Fibroblast of mammary gland (primary cell): ENCODE data around the gene ZNF653.
A peak's percentile ranks its signal among the peaks of the same experiment; 100 is the strongest.

Experiments
- DNase-seq: peaks from one replicate; pipeline ENCODE4 v3.0.0-alpha.2; 2010; ENCODE audit warnings: low read depth
- H3K4me3 ChIP-seq: 2 replicates; pipeline ENCODE4 v1.5.1; 2011; ENCODE audit warnings: low read depth, mild to moderate bottlenecking, low read length, moderate library complexity; ENCODE audit not compliant: control insufficient read depth
- TF ChIP-seq, protein P1 (sequence below): conservative IDR thresholded peaks from 2 replicates; pipeline ENCODE4 v1.5.1; 2011; ENCODE audit warnings: low read depth, low read length, inconsistent platforms; ENCODE audit not compliant: control insufficient read depth, insufficient read depth

The ZNF653 gene

DNA sequence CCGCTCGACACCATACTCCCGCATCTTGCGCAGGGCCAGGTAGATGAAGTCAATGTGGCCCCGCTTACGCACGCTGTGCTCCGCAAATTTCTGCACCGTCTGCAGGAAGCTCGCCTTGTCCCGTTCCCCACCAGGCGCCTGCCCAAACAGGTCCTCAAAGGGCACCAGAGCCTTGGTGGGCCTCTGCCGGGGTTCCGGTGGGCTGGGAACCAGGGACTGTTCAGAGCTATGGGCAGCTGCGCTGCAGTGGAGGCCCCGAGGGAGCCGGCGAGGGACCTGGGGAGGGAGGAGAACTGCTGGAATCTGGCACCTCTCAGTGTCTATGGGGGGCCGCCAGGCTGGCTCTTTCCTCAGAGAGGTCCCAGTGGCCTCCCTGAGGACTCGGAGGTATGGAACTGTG lies 8.3 kb upstream of the ZNF653 start:
- no peak overlapping the region for H3K4me3 ChIP-seq
- TF ChIP-seq, protein P1, sequence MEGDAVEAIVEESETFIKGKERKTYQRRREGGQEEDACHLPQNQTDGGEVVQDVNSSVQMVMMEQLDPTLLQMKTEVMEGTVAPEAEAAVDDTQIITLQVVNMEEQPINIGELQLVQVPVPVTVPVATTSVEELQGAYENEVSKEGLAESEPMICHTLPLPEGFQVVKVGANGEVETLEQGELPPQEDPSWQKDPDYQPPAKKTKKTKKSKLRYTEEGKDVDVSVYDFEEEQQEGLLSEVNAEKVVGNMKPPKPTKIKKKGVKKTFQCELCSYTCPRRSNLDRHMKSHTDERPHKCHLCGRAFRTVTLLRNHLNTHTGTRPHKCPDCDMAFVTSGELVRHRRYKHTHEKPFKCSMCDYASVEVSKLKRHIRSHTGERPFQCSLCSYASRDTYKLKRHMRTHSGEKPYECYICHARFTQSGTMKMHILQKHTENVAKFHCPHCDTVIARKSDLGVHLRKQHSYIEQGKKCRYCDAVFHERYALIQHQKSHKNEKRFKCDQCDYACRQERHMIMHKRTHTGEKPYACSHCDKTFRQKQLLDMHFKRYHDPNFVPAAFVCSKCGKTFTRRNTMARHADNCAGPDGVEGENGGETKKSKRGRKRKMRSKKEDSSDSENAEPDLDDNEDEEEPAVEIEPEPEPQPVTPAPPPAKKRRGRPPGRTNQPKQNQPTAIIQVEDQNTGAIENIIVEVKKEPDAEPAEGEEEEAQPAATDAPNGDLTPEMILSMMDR: no peak
- DNase-seq: no peak

DNA sequence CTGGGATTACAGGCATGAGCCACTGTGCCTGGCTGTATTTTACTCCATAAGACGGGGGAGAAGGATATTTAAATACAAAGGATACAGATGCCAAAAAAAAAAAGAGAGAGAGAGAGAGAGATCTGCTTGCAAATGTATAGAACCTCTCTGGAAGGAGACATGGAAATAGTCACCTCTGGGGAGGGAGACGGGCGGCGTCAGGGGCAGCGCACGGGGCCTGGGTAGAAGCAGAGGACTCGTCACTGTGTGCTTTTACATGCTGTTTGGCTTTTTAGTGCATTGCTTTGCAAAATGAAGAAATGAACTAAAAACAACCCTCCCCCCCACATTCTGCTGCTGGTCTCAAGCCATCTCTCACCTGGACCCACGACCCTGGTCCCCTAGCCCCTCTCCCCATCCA lies 4.8 kb upstream of the ZNF653 start:
- DNase-seq: no peak
- TF ChIP-seq, protein P1: no peak
- H3K4me3 ChIP-seq: no peak overlapping the region

DNA sequence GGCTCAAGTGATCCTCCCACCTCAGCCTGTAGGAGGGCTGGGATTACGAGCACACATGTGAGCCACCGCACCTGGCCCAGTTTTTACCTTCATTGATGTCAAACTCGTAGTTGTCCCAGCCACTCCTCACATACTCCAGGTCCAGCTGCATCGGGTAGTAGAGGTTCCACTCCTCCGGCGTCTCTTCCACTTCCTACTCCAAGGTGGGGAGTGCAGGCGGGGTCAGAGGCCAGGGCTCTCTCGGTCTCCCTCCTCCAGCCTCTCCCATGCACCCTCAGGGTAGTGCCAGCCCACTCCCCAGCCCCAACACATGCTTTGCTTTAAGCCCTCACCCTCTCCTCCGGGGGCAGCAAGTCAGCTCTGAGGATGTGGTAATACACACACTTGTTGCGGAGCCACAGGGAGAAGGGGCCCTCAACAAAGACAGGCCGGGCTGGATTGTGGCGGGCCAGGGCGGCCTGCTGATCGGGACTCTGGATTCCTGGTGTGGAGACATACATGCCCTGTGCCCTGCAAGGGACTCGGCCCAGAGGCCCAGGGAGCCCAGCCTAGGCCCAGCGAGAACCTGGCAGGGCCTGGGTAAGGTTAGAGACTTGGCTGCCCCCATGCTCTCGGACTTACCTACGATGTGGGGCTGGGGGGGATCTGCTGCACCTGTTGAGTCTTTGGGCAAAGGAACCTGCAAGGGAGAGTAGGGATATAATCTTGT lies 1.9 kb upstream of the ZNF653 start:
- no peak overlapping the region for H3K4me3 ChIP-seq
- TF ChIP-seq, protein P1: no peak
- DNase-seq: no peak

DNA sequence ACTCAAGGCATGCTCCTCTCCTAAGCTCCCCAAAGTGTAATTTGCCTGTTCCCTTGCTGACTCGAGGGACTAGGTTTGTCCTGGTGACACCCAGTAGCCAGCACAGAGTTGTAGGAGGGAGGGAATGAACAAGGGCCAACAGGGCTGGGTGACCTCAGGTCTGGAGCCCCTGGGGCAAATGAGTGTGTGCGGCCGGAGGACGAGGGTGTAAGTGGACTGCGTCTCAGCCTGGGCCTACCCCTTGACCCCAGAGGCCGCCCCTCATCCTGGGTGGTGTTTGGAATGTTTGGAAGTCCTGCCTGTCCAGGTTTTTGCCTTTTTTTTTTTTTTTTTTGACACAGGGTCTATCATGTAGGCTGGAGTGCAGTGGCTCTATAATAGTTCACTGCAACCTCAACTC lies 1.3 kb upstream of the ZNF653 start:
- no peak overlapping the region for H3K4me3 ChIP-seq
- TF ChIP-seq, protein P1: no peak
- no peak for DNase-seq

DNA sequence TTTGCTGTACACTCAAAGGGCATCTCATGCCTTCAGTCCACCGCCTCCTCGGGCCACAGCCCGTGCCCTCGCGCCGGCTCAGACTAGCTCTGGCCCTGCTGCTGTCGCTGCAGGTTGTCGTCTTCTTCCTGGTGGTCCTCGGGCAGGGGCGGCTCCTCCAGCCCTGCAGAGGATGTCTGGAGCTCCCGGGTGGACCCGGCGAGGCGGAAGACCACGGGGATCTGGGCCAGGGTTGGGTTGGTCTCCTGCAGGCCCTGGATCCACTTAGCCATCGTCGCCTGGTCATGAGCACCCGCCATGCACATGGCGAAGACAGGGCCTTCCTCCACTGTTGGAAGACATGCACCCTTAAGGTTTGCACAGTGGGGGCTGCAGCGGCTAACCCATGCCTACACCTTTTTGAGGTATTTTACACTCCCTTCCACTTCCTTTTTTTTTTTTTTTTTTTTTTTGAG lies 489 bp upstream of the ZNF653 start:
- TF ChIP-seq, protein P1: no peak
- H3K4me3 ChIP-seq: peak overlapping the region; percentile 52
- DNase-seq: no peak

DNA sequence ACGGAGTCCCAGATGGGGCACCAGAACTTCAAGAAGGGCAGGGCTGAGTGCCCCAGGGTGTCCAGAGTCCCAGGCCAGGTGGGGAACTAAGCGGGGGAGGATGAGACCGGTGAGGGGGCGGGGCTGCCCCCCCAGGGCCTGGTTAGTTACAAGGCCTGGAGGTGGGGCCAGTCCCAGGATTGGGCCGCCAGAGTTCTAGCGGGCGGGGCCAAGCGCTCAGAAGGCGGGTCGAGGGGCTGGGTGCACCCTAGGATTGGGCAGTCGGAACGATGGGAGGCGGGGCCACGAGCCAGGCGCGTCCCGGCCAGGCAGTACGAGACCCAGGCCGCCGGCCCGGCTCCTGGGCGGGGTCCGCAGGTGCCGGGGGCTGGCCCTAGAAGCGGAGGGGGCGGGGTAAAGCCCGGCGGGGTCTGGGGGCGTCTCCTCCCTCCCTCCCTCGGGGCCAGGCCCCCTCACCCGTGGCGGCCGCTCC lies 571 bp downstream of the ZNF653 start:
- peak; percentile 90 for DNase-seq
- TF ChIP-seq, protein P1: no peak
- peak overlapping the region; percentile 52 for H3K4me3 ChIP-seq

DNA sequence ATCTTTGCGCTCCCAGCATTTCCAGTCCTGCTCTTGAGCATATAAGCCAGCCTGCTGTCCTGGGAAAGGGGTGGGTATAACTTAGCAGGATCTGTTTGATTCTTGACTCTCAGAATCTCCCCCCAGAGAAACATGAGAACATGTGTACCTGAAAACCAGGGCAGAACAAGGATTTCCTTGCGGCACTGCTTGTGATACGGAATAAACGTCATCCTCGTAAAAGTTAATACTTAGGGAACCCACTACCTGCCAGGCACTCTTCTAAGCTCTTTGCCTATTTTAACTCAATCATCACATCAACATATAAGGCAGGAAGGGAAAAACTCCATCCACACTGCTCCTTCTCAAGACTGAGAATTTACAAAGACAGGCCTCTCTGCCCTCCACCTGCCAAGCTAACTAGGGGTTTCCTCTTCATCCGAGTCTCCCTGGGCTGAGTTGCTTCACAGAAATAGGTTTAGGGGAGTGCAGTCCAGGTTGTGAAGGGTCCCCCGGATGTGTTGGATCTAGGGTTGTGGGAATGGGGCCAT lies 1.1 kb downstream of the ZNF653 start:
- H3K4me3 ChIP-seq: peak overlapping the region; percentile 52
- no peak for DNase-seq
- TF ChIP-seq, protein P1: no peak
